GM12872 (cell line): ENCODE data around the gene RBFOX2.

ENCODE experiments used
- TF ChIP-seq, protein P1 (sequence below): IDR thresholded peaks from 3 replicates; pipeline ENCODE4 v1.5.1; 2011; ENCODE audit warnings: low read depth, mild to moderate bottlenecking, low read length, moderate library complexity; ENCODE audit not compliant: insufficient read depth

RBFOX2 gene

DNA sequence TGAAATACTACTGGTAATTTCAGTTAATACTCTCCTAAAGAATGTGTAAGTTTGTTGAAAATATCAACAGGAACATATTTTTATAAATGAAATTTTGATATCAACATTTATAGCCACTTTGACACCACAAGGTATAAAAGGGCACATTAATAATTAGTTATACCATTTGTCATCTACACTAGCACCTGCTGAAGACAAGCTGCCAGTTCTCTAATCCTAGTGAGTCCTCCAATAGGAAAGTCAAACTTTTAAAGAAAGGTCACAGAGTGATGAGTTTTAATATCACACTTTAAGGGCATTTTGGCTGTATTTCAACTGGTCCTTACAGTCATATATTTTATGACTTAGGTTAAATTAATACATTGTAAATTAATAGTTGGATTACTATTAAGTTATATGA lies 258.6 kb downstream of the RBFOX2 start:
- TF ChIP-seq, protein P1, sequence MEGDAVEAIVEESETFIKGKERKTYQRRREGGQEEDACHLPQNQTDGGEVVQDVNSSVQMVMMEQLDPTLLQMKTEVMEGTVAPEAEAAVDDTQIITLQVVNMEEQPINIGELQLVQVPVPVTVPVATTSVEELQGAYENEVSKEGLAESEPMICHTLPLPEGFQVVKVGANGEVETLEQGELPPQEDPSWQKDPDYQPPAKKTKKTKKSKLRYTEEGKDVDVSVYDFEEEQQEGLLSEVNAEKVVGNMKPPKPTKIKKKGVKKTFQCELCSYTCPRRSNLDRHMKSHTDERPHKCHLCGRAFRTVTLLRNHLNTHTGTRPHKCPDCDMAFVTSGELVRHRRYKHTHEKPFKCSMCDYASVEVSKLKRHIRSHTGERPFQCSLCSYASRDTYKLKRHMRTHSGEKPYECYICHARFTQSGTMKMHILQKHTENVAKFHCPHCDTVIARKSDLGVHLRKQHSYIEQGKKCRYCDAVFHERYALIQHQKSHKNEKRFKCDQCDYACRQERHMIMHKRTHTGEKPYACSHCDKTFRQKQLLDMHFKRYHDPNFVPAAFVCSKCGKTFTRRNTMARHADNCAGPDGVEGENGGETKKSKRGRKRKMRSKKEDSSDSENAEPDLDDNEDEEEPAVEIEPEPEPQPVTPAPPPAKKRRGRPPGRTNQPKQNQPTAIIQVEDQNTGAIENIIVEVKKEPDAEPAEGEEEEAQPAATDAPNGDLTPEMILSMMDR = no peak

DNA sequence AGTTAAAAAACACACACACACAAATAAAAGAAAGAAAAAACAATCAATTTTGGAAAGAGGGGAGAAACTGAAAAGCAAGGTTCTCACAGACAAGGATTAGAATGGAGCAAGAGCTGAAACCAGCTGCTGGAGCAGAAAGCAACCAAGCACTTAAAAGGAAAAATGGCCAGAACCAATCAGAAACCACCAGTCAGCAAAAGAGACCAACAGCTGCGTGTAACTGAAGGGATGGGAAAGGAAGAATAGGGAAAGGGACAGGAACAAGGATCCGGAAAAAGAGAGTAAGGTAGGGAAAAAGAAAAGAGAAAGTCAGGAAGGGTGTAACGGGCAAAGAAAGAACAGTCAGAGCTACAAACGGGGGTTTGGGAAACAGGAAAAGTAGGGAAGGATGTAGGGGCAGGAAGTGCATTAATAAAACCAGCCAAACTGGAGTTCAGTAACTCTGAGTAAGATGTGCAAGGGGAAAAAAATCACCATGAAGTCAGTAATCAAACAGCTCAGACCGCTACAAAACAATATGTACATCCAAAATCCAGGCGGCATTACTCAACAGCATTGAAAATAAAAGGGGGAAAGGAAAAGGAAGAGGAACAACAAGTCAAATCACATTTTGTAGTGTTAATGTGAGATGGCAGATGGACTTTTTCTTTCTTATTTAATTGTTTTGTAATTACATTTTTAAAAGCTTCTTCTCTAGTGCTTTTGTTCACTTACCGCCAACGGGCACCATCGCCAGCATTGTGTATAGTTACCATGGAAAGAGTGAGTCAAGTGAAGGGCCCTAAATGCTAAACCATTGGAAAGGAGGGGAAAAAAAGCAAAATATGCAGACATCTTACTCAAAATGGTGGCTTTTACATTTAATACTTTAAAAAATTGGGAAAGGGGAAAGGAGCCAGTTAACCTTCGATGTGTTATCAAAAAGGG lies 261.7 kb downstream of the RBFOX2 start:
- TF ChIP-seq, protein P1 = no peak

DNA sequence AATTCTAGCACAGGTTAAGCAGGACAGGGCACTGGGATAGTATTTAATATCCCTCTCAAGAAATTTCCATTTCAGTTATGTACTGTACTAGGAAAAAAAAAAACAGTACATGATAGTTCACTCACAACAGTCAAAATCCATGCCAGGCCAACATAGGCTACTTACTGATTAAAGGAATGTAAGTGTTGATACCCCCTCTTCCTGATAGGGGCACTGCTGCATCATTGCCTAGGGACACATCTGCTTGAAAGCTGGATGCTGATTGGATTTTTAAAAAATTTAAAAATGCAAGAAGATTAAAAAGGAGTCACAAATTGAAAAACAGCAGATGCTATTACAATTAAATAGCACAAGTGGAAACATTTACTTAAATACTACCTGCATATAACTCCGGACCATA lies 267.6 kb downstream of the RBFOX2 start:
- TF ChIP-seq, protein P1 = 0 out of 3 replicates have a peak, but pooled peaks have one; percentile 14

DNA sequence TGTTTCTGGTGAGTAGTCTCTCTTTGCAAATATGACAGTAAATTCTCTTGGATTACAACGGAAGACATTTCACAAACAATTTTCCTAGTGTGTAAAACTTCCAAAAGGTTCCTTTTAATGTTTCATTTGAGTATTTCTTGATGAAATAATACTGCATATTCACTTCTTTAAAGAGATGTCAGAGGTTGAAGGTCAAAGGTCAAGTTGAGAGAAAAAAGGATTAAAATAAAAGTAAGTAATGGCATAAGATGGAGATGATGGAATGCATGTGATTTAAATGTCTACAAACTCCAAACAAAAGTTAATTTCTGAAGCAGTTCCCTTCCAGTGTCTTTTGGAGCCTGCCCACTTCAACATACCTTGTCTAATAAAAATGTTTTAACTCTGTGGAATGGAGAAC lies 270.2 kb downstream of the RBFOX2 start:
- TF ChIP-seq, protein P1 = no peak

DNA sequence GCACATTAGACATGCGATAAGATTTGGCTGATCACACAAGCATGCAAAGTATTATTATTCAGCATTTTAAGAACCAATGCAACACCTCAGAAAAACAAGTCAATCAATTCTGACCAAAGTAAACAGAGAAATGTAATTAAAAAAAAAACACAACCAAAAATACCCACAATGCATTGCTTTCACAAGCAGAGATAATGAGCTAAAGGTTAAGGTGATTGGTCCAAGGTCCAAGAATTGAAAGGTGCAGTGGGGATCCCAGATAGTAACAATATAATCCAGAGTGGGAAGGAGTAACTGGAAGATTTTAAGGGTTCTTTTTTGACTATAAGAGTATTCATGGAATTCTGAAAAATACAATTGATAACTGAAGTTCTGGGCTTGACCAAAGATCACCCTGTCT lies 271.9 kb downstream of the RBFOX2 start:
- TF ChIP-seq, protein P1 = no peak

DNA sequence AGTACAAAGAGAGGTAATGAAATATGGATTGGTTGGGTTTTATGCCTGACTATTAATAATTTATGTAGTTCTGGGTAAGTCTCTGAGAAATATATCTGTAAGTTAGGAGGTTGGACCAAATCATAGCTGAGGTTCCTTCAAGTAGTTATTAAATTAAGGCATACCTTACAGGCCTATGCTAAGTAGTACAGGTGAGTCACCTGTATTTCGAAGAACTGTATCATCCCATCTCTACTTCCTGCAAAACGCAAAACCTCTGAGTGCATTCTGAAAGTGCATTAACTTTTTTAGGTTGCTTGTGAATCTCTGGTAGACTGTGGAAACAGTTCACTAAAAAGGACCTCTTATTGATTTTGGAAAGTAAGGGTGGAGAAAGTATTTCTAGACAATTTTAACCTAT lies 273.9 kb downstream of the RBFOX2 start:
- TF ChIP-seq, protein P1 = no peak

DNA sequence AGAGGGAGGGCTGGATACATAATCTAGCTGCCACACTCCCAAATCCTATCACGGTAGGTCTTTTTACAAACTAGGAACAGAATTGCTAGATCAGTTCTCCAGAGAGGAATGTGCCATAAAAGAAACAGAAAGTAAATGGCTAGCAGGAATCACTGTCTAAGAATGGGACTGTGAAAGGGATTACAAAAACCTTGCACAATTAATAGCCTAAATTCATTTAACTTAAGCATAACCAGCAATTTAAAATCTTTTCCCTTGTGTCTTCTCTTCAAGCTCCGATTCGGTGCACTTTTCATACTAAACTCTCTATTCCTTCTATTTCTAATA lies 275.8 kb downstream of the RBFOX2 start:
- TF ChIP-seq, protein P1 = no peak
